GM19193 (cell line): ENCODE data around the gene BARX1.

Experiments
- POLR2A ChIP-seq: IDR thresholded peaks from 4 replicates; pipeline ENCODE4 v1.6.1; 2011; ENCODE audit not compliant: insufficient read depth, insufficient read length; ENCODE audit errors: extremely low read depth

Gene BARX1

GRCh38 chr9:93955111-93955980 is at the start of gene BARX1:
Gene BARX1 (minus strand): TSS chr9:93955355. CDS start chr9:93955146, 209 bp downstream.
- no peak for TF ChIP-seq POLR2A

GRCh38 chr9:94002316-94003140 is 47.4 kb upstream of the BARX1 start:
- no peak for TF ChIP-seq POLR2A

GRCh38 chr9:93996863-93997262 is 41.7 kb upstream of the BARX1 start:
- TF ChIP-seq POLR2A, result no peak

GRCh38 chr9:93996367-93996766 is 41.2 kb upstream of the BARX1 start:
- TF ChIP-seq POLR2A, result no peak

GRCh38 chr9:93994545-93994944 is 39.4 kb upstream of the BARX1 start:
- no peak for TF ChIP-seq POLR2A

GRCh38 chr9:93994132-93994531 is 39.0 kb upstream of the BARX1 start:
- no peak for TF ChIP-seq POLR2A

GRCh38 chr9:93992830-93993229 is 37.7 kb upstream of the BARX1 start:
- TF ChIP-seq POLR2A, result no peak

GRCh38 chr9:93990448-93990847 is 35.3 kb upstream of the BARX1 start:
- TF ChIP-seq POLR2A, result no peak

- no peak for TF ChIP-seq POLR2A
These were observed 32.9 kb upstream of the BARX1 start for GRCh38 chr9:93988056-93988455.

GRCh38 chr9:93984860-93985259 is 29.7 kb upstream of the BARX1 start:
- TF ChIP-seq POLR2A, result no peak

GRCh38 chr9:93983875-93984274 is 28.7 kb upstream of the BARX1 start:
- no peak for TF ChIP-seq POLR2A

GRCh38 chr9:93979721-93980120 is 24.6 kb upstream of the BARX1 start:
- TF ChIP-seq POLR2A, result no peak

- TF ChIP-seq POLR2A, result no peak
These were observed 23.4 kb upstream of the BARX1 start for GRCh38 chr9:93978551-93978950.

- no peak for TF ChIP-seq POLR2A
These were observed 21.8 kb upstream of the BARX1 start for GRCh38 chr9:93976973-93977372.

- TF ChIP-seq POLR2A, result no peak
These were observed 20.9 kb upstream of the BARX1 start for GRCh38 chr9:93976081-93976480.

- no peak for TF ChIP-seq POLR2A
These were observed 20.1 kb upstream of the BARX1 start for GRCh38 chr9:93975262-93975661.
